ENCODE results near the gene FGF13.

FGF13 gene

GRCh38 chrX:138709886-138710791 lies 1.4 kb downstream of the FGF13 start:
- Histone ChIP-seq H3K27me3 (ENCODE audit: control insufficient read depth, insufficient read depth, low read length) (peaks cover 6% of the 10 kb centered on the region), H3K9me3 (ENCODE audit: control insufficient read depth, low read length) (no peaks in the 10 kb centered on the region), H3K36me3 (ENCODE audit: control insufficient read depth, insufficient read depth, low read length) (no peaks in the 10 kb centered on the region), H3K4me3 (ENCODE audit: low read length) (no peak overlapping the region), H3K4me1 (ENCODE audit: control insufficient read depth, insufficient read depth, low read length) (no peaks in the 10 kb centered on the region), H3K9ac (ENCODE audit: low read length) (no peak overlapping the region)

- no peaks in the 10 kb centered on the region for H3K36me3 ChIP-seq (ENCODE audit: control insufficient read depth, insufficient read depth, low read length)
- H3K9ac ChIP-seq (ENCODE audit: low read length) = no peak overlapping the region
- H3K4me3 ChIP-seq (ENCODE audit: low read length) = no peak overlapping the region
- no peaks in the 10 kb centered on the region for H3K4me1 ChIP-seq (ENCODE audit: control insufficient read depth, insufficient read depth, low read length)
- no peaks in the 10 kb centered on the region for H3K9me3 ChIP-seq (ENCODE audit: control insufficient read depth, low read length)
- H3K27me3 ChIP-seq (ENCODE audit: control insufficient read depth, insufficient read depth, low read length) = peaks cover 6% of the 10 kb centered on the region
Measured at GRCh38 chrX:138708268-138708667, 3.2 kb downstream of the FGF13 start.

GRCh38 chrX:138704596-138704995 lies 6.9 kb downstream of the FGF13 start:
- H3K36me3 ChIP-seq (ENCODE audit: control insufficient read depth, insufficient read depth, low read length) = no peaks in the 10 kb centered on the region
- no peaks in the 10 kb centered on the region for H3K4me1 ChIP-seq (ENCODE audit: control insufficient read depth, insufficient read depth, low read length)
- H3K9ac ChIP-seq (ENCODE audit: low read length) = no peak overlapping the region
- no peaks in the 10 kb centered on the region for H3K27me3 ChIP-seq (ENCODE audit: control insufficient read depth, insufficient read depth, low read length)
- H3K9me3 ChIP-seq (ENCODE audit: control insufficient read depth, low read length) = no peaks in the 10 kb centered on the region
- no peak overlapping the region for H3K4me3 ChIP-seq (ENCODE audit: low read length)

- Histone ChIP-seq H3K9ac (ENCODE audit: low read length) (no peak overlapping the region), H3K4me1 (ENCODE audit: control insufficient read depth, insufficient read depth, low read length) (no peaks in the 10 kb centered on the region), H3K36me3 (ENCODE audit: control insufficient read depth, insufficient read depth, low read length) (no peaks in the 10 kb centered on the region), H3K9me3 (ENCODE audit: control insufficient read depth, low read length) (no peaks in the 10 kb centered on the region), H3K27me3 (ENCODE audit: control insufficient read depth, insufficient read depth, low read length) (no peaks in the 10 kb centered on the region), H3K4me3 (ENCODE audit: low read length) (no peak overlapping the region)
Measured at GRCh38 chrX:138704101-138704500, 7.4 kb downstream of the FGF13 start.

- Histone ChIP-seq H3K4me3 (ENCODE audit: low read length) (no peak overlapping the region), H3K4me1 (ENCODE audit: control insufficient read depth, insufficient read depth, low read length) (no peaks in the 10 kb centered on the region), H3K9me3 (ENCODE audit: control insufficient read depth, low read length) (no peaks in the 10 kb centered on the region), H3K9ac (ENCODE audit: low read length) (no peak overlapping the region), H3K27me3 (ENCODE audit: control insufficient read depth, insufficient read depth, low read length) (no peaks in the 10 kb centered on the region), H3K36me3 (ENCODE audit: control insufficient read depth, insufficient read depth, low read length) (no peaks in the 10 kb centered on the region)
Measured at GRCh38 chrX:138692591-138692990, 18.9 kb downstream of the FGF13 start.

- Histone ChIP-seq H3K4me1 (ENCODE audit: control insufficient read depth, insufficient read depth, low read length) (no peaks in the 10 kb centered on the region), H3K27me3 (ENCODE audit: control insufficient read depth, insufficient read depth, low read length) (no peaks in the 10 kb centered on the region), H3K9ac (ENCODE audit: low read length) (no peak overlapping the region), H3K9me3 (ENCODE audit: control insufficient read depth, low read length) (no peaks in the 10 kb centered on the region), H3K4me3 (ENCODE audit: low read length) (no peak overlapping the region), H3K36me3 (ENCODE audit: control insufficient read depth, insufficient read depth, low read length) (no peaks in the 10 kb centered on the region)
Measured at GRCh38 chrX:138691186-138691585, 20.3 kb downstream of the FGF13 start.

GRCh38 chrX:138690591-138690990 lies 20.9 kb downstream of the FGF13 start:
- H3K4me3 ChIP-seq (ENCODE audit: low read length) = no peak overlapping the region
- no peak overlapping the region for H3K9ac ChIP-seq (ENCODE audit: low read length)
- no peaks in the 10 kb centered on the region for H3K9me3 ChIP-seq (ENCODE audit: control insufficient read depth, low read length)
- no peaks in the 10 kb centered on the region for H3K27me3 ChIP-seq (ENCODE audit: control insufficient read depth, insufficient read depth, low read length)
- no peaks in the 10 kb centered on the region for H3K4me1 ChIP-seq (ENCODE audit: control insufficient read depth, insufficient read depth, low read length)
- no peaks in the 10 kb centered on the region for H3K36me3 ChIP-seq (ENCODE audit: control insufficient read depth, insufficient read depth, low read length)

GRCh38 chrX:138683600-138683999 lies 27.9 kb downstream of the FGF13 start:
- Histone ChIP-seq H3K4me1 (ENCODE audit: control insufficient read depth, insufficient read depth, low read length) (no peaks in the 10 kb centered on the region), H3K4me3 (ENCODE audit: low read length) (no peak overlapping the region), H3K9ac (ENCODE audit: low read length) (no peak overlapping the region), H3K36me3 (ENCODE audit: control insufficient read depth, insufficient read depth, low read length) (no peaks in the 10 kb centered on the region), H3K9me3 (ENCODE audit: control insufficient read depth, low read length) (no peaks in the 10 kb centered on the region), H3K27me3 (ENCODE audit: control insufficient read depth, insufficient read depth, low read length) (no peaks in the 10 kb centered on the region)

GRCh38 chrX:138669693-138670092 lies 41.8 kb downstream of the FGF13 start:
- no peaks in the 10 kb centered on the region for H3K4me1 ChIP-seq (ENCODE audit: control insufficient read depth, insufficient read depth, low read length)
- H3K9ac ChIP-seq (ENCODE audit: low read length) = no peak overlapping the region
- H3K9me3 ChIP-seq (ENCODE audit: control insufficient read depth, low read length) = no peaks in the 10 kb centered on the region
- no peaks in the 10 kb centered on the region for H3K36me3 ChIP-seq (ENCODE audit: control insufficient read depth, insufficient read depth, low read length)
- no peaks in the 10 kb centered on the region for H3K27me3 ChIP-seq (ENCODE audit: control insufficient read depth, insufficient read depth, low read length)
- H3K4me3 ChIP-seq (ENCODE audit: low read length) = no peak overlapping the region

- Histone ChIP-seq H3K4me3 (ENCODE audit: low read length) (no peak overlapping the region), H3K27me3 (ENCODE audit: control insufficient read depth, insufficient read depth, low read length) (no peaks in the 10 kb centered on the region), H3K9me3 (ENCODE audit: control insufficient read depth, low read length) (no peaks in the 10 kb centered on the region), H3K9ac (ENCODE audit: low read length) (no peak overlapping the region), H3K36me3 (ENCODE audit: control insufficient read depth, insufficient read depth, low read length) (no peaks in the 10 kb centered on the region), H3K4me1 (ENCODE audit: control insufficient read depth, insufficient read depth, low read length) (no peaks in the 10 kb centered on the region)
Measured at GRCh38 chrX:138664466-138664865, 47.1 kb downstream of the FGF13 start.

GRCh38 chrX:138664016-138664415 lies 47.5 kb downstream of the FGF13 start:
- Histone ChIP-seq H3K9me3 (ENCODE audit: control insufficient read depth, low read length) (no peaks in the 10 kb centered on the region), H3K4me3 (ENCODE audit: low read length) (no peak overlapping the region), H3K4me1 (ENCODE audit: control insufficient read depth, insufficient read depth, low read length) (no peaks in the 10 kb centered on the region), H3K9ac (ENCODE audit: low read length) (no peak overlapping the region), H3K36me3 (ENCODE audit: control insufficient read depth, insufficient read depth, low read length) (no peaks in the 10 kb centered on the region), H3K27me3 (ENCODE audit: control insufficient read depth, insufficient read depth, low read length) (no peaks in the 10 kb centered on the region)

- no peak overlapping the region for H3K9ac ChIP-seq (ENCODE audit: low read length)
- H3K27me3 ChIP-seq (ENCODE audit: control insufficient read depth, insufficient read depth, low read length) = no peaks in the 10 kb centered on the region
- no peaks in the 10 kb centered on the region for H3K36me3 ChIP-seq (ENCODE audit: control insufficient read depth, insufficient read depth, low read length)
- no peaks in the 10 kb centered on the region for H3K9me3 ChIP-seq (ENCODE audit: control insufficient read depth, low read length)
- no peak overlapping the region for H3K4me3 ChIP-seq (ENCODE audit: low read length)
- no peaks in the 10 kb centered on the region for H3K4me1 ChIP-seq (ENCODE audit: control insufficient read depth, insufficient read depth, low read length)
Measured at GRCh38 chrX:138651494-138651893, 60.0 kb downstream of the FGF13 start.

Data from mucosa of stomach (tissue), 1 donor.